ENCODE results near the gene WDR7.

Gene WDR7

DNA sequence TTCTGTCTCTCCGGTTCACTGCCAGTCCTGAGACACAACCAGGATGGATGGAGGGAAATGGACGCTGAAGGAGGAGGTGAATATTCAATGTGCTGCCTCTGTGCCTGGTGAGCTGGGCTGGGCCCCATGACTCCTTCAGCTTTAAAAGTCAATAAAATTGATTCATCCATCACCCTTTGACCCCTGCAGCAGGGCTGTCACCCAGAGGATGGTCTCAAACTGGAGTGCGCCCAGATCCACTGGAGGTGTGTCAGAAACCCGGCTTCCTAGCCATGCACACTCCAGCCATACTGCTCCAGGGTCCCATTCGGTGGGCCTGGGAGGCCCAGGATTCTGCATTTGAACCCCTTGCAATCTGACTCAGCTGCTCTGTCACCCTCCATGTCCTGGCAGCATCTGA lies 401.6 kb downstream of the WDR7 start:
- FAIRE-seq: no peak

DNA sequence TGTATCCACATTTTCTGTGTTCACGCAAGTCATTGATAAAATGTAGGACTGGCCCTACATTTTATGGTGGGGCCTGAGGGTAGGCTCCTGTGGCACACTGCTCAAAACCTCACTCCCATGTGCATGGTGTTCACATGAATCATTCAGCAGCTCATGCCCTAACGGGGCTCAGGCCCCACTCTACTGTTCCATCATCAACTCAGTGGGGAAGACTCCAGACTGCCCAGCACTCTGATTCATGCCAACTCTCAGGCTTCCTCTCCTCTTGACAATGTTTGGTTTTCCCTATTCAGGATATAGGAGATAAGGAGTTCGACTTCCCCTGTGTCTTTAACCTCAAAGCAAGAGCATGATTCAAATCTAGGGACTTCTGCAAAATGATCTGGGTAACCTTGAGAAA lies 403.7 kb downstream of the WDR7 start:
- no peak for FAIRE-seq

DNA sequence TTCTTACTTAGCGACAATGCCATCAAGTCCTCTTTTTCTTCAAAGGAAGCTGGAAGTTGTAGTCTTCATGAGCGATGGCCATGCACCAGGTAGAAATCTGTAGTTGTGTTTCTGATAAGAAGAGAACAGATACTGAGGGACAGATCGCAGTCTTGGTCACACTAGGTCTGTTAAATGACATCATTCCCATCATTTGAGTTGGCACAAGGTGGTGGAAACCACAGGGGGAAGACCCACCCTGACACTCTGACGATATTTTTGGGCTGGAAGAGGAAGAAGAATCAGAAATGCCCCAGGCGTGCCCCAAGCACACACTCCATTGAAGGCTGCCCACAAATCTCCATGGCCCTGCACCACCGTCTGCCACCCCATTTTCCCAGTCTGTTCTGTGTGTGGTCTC lies 406.7 kb downstream of the WDR7 start:
- no peak for FAIRE-seq

DNA sequence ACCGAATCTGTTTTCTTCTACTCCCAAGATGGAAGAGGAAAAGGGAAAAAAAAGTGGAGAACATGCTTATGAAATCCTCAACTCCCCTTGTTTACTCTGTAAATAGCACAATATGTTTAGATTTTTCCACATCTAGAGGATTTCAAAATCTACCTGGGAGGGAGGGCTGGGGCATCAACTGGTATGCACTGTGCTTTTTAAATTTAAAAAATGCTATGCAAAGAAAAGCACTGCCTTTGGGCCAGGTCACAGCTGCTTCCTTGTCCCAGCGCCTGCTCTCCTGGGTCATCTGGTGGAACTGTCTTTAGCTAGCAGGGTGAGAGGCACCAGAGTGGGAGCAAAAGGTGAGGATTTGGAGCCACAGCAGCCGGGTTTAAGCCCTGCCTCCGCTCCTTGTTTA lies 407.6 kb downstream of the WDR7 start:
- FAIRE-seq: no peak

DNA sequence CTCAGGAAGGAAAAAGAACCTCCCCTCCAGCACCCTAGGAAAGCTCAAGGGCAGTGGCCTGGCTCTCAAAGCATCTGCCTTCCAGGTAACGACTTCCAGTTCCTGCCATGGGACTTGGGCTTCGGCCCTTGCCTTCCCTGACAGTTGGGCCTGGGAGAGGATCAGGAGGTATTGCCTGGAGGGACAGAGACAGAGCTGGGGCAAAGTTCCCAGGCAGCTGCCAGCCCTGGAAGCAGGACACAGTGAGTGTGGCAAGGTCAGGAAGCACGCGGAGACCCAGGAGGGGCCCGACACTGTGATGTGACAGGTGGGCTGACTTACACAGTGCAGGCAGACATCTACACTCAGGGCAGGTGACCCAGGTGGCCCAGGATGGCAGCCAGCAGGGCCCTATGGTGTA lies 408.2 kb downstream of the WDR7 start:
- FAIRE-seq: no peak

DNA sequence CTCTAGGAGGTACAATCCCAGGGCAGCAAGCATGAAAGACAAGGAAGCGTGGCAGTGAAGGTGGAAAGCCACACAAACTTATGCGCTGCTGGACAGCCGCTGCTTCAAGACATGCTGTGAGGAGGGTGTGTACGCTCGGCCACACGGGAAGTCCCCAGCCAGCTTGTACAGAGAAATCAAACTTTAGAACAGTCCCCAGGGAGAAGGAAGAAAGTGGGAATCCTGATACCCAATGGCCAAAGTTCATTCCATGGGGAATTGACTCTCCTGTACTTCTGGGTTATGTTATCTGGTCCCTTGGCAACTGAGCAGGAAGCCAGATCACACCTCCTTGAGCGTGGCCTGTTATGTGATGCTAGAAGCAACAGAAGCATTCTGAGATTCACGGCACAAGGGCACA lies 409.7 kb downstream of the WDR7 start:
- no peak for FAIRE-seq

DNA sequence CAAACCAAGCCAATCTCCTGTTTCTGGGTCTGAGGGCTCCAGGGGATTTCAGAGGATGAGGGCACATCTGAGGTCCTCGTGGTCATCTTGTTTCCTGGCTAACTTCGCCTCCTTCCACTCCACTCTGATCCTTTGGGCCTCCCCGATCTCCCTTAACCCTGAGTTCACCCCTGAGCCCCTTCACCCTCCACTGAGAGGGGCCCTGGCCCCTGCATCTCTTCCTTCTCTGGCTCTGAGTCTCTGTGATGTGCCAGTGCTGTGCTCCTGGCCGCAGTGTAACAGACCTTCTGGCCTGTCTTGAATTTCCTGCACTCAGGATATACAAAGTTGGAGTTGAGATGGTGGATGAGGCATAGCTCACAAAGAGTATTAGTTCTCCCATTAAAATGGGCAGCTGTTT lies 411.0 kb downstream of the WDR7 start:
- no peak for FAIRE-seq

DNA sequence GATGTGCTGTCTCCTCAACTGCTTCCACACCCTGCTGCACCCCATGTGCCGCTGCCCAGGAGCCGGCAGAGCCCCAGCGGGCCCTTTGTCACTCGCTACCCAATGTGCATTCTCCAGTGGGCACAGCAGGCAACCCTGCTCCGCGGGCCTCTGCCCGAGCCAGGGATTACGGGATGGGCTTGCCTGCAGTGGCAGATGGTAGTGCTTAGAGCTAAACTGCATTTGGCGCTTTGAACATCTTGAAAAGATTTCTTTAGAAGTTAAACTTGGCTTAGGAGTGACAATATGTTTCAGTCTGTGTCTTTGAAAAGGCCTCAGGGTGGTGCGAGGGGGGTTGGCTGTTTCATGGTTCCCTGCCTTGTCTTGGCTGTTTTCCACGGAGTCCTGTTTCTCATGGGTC lies 411.7 kb downstream of the WDR7 start:
- FAIRE-seq: no peak

DNA sequence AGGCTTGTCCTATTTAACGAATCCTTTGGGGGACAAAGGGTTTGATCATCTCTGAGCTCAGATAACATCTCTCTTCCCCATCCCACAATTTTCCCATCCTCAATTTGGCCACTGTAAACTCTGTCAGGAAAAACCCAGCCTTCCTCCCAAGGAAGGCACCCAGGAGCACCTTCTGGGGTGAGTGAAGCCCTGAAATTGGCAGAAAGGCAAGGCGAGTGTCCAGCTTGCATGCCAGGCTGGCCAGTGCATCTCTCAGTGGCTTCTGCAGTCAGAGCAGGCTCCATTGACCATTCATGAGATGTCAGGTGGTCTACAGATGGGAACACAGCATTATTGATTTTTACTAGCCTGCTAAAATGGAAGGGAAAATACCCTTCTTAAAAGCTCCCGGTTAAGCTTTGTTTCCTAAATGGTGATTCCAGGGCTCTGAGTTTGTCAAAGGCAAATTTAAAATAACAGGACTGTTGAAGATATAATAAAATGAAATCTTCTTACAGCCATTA lies 412.5 kb downstream of the WDR7 start:
- no peak for FAIRE-seq

DNA sequence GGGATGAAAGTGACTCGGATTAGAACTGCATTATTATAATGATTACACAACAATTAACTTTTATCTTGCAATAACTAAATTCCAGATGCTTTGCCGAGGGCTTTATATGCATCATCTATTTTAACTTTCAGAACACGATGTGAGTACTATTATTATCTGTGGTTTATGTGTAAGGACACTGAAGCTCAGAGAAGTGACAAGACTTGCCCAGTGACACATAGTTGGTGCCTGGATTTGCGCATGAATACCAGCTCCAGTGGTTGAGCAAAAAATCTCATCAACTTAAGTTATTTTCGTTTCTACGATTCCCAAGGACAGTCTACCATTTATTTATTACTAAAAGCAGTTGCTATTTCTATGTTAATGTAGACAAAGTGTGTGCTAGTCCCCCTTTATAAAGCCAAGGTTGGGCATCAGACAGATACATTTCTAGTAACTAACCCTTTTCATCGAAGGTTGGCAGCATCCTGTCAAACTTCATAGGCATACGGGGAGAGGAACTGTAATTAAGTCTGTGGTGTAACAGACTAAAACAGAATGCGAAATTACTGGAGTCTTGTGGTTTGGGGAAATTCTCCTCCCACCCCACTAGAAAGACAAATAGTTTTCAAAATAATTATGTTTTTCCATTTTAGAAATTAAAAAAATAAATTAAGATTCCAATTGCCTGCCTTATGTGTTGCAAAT lies 422.5 kb downstream of the WDR7 start:
- no peak for FAIRE-seq

DNA sequence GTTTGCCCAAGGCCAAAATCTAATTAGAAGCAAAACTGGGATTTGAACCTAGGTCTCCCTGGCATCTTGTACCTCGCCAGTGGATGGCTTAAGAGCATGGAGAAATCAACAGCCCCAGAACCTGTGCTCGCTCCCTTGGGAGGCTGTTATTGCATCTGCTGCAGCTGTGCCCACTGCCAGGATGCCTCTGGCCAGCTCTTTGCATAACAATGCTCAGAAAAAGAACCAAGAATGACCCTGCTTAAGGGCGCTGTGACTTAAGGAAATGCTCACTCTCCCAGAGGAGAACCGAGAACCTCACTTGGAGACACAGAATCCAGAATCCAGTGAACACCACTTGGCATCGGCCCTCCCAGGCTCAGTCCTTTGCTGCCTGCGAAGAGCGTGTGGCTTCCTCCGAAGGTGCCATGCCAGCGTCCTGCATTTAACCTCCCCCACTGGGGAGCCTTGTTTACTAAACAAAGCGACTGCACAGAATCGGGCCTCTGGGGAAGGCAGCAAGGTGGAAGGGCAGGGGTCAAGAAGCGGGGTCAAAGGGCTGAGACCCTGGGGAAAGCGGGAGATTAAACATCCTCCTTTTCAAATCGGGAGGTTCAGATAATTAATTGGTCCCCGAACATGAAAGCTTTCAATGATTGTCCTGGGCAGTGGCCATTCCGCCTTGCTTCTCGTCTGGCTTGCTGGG lies 424.7 kb downstream of the WDR7 start:
- FAIRE-seq: no peak

DNA sequence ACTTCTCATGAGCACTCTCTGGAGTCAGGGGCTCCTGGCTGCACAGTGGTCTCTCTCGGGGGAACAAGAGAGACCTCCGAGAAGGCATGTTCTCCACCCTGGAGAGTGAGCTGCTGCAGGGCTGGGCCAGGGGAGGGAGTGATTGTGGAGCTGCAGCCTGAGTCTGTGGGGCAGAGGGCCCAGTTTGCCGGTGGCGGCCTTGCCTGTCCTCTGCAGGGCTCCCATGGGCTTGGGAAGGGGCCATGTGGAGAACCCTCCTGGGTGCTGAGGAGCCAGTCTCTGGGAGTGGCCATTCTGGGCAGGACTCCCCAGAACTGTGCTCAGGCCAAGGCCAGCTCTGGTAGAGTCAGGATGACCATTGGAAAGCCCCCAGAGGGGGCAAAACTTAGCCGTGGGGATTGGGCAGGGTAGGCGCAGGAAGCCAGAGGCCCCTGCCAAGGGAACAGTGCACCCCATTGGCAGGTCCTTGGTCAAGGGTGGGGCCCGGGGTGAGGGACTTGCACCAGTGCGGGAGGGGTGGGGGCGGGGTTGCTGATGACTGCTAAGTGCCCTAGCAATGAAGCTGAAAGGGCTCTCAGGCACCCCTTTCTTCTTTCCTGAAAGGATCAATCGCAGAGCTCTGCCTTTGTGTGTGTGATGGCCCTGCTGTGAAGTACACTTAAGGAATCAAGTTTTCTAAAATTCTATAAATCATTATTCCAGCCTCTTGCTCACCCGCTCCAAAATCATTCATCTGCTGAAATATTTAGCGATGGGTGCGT lies 426.0 kb downstream of the WDR7 start:
- no peak for FAIRE-seq

DNA sequence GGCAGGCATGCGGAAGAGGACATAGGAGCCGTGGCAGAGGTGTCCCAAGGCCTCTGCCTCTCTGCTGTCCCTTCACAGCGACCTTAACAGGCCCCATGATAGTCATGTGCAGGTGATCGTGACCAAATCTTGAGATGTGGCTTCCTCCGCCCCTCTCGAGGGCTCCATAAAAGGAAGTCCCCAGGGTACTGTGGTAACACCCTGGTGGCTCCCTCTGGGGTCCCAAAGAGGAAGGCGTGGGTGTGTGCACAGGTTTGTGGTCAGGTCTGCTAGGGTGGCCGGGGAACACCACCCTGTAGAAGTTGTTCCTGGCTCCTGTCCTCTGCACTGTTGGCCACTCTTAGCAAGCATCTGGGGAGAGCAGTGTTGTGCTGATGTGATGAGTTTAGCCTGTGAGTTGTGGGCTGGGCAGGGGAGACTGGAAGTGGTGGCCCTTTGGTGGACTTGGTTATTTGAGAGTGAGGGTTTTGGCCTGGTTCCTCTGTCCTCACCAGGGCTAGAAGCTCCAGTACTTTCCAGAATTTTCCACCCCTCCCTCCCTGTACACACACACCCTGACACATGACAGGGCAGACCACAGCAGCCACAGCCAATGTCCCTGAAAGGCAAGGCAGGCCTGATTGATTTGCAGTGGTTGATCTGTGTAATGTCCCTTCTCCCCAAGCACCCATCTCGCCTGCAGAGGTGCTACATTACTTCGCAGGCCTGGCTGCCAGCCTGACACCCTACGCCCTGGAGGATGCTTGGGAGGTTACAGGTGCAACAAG lies 426.8 kb downstream of the WDR7 start:
- FAIRE-seq: no peak

DNA sequence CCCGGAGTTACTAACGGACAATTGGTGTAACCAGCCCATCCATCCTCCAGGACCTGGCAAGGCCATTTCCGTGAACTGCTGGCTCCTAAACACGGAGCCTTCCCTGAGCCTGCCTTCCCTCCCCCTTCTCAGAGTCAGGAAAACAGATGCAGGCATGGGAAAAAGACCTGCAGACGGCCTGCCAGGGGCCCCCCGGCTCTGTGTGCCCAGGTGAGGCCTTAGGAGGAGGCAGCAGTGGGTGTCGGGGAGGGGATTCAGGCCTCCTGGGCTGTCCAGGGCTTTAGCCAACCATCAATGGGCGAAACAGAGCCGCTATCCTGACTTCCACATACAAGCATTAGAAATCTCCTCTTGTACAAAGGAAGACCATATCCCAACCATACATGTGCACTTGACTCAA lies 427.5 kb downstream of the WDR7 start:
- no peak for FAIRE-seq

DNA sequence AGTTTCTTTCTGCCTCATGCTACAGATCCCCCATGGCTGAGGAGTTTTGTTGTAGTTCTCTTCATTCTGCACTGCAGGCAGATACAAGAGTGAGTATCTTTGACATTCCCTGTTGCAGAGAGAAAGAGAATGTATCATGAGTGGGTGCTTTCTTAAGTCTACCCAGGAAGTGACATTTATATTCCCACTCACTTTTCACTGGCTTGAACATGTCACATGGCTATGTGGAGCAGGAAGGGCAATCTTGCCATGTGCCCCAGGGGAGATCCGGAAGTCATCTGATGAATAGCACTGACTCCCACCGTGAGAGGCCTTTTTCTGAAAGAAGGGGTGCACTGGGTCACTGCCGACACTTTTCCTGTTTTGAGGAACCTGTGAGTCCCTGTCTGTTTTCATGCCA lies 429.3 kb downstream of the WDR7 start:
- FAIRE-seq: no peak

DNA sequence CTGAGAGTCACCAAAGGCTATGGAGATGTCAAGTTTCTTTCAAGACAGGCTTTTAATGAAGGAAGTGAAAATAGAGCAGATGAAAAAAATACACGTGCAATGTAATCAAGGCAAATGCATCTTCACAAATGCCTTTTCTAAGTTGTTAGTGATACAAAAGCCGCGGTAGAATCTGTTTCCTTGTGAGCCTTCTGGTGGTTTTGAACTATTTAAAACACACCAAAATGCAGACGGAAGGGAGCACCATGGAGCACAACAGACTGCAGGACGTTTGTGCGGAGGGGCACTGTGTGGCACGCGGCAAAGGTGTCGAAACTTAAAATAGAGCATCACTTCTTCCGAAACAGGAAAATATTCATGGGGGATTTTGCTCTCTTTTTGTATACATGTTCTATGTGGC lies 430.7 kb downstream of the WDR7 start:
- FAIRE-seq: no peak

DNA sequence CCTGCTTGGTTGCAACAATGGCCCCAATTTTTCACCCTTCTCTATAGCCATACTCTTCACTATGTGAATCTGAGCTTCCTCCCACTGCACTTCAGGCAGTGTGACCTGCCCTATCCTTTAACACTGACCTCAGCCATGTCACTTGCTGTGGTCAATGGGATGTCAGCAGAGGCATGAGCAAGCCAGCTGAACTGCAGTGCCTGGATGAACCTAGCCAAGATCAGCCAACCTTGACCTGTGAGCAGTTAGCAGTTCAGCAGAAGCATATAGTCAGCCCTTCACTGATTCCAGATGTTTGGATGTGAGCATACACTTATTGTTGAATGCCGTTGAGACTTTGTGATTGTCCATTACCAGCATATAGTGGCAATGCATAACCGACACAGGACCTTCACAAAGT lies 432.3 kb downstream of the WDR7 start:
- no peak for FAIRE-seq

DNA sequence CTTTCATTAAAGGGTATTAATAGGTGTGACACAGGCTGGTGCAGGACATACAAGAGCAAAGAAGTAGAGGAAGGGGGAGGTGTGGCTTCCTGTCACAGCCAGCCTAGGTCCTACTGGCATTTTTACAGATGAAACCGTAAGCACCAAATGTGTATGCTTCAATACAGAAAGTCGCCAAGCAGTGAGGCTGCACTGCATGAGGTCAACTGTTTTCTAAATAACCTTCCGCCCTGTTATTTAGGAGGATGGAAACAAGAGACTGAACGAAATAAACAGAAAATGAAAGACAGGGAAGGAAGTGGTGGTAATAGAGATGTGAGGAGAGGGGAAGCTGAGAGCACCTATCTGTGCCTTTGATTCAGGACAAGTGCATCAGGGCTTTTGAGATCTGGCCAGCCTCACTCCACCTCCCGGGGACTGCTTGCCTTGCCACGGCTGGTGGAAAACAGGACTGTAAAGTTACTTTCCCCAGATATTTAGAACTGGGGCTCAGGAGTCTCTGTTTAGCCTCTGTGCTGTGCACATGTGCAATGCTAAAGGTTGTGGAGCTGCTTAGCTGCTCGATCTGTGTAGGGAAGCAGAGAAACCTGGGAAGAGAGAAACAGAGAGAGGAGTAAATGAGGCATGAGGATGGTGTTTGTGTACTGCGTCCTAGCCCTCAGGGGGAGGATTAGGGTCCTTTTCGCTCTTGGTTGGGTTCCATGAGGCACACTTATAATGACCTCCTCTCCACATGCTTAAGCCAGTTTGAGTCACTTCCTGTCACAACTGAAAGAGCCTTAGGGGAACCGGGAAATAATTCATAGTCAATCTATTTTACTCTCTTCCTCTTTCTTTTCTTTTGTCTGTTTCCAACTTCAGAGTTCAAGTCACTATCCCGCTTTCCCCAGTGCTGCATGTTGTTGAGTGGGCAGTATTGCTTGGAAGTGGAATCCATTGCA lies 433.4 kb downstream of the WDR7 start:
- no peak for FAIRE-seq

DNA sequence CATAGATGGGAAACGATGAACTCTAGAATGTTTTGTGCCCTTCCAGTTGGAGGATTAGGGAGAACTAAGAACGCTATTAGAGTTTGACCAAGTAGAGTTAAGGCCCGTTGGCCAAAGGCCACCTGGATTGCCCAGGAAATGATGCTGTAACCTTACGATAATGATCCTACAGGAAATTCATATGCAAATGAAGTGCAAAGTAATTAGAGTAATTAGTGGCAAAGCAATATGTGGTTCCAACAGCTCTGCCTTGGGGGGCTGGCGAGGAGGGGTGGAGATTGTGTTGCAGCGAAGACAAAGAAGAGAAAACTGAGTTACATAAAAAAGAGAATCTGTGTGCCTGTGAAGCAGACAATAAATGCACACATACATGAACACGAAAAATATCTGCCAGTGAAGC lies 434.2 kb downstream of the WDR7 start:
- FAIRE-seq: no peak

DNA sequence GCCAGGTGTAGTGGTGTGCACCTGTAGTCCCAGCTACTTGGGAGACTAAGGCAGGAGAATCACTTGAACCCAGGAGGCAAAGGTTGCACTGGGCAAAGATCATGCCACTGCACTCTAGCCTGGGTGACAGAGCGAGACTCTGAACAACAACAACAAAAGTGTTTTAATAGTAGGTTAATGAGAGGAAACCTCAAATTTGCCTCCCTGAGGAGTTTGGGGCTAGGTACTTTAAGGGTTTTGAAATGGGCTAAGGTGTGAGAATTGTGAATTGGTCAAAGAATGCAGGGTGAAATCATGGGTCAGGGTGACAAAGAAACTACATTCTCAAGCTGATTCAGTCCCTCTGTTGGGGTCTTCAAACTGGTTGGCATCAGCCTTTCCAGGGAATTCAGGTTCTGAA lies 435.0 kb downstream of the WDR7 start:
- FAIRE-seq: no peak

Data from colon (tissue), 2 donors.